IMR-90 (cell line): Measurements from ENCODE around the gene GNB1L. TPM values are rescaled to one million over a fixed set of nuclear protein-coding genes. Genes with fewer than 3 reads are reported as not detected.

Experiments
- ATAC-seq: fragments of 200-7000 bp; cut with Tn5 transposase; 2 replicates; pipeline ENCODE4 v1.9.1; 2020; ENCODE audit warnings: low read depth, mild to moderate bottlenecking, moderate library complexity
- BruUV-seq: library from RNA; stranded (reverse); fragments of 400-500 nt; replicated peaks from 2 replicates; lab custom pipeline; 2021; lab: Mats Ljungman, UMichigan
- CTCF ChIA-PET: fragments of 300-600 bp; formaldehyde crosslinking; extraction: SDS; loops from one replicate; lab custom pipeline; 2021; ENCODE audit warnings: antibody characterized with exemption; lab: Yijun Ruan, JAX
- POLR2A ChIA-PET: fragments of 300-600 bp; sonication (Branson Sonifier 250); formaldehyde crosslinking; loops from one replicate; lab custom pipeline; 2022; ENCODE audit warnings: antibody characterized with exemption; ENCODE audit not compliant: unreplicated experiment; lab: Charles Lee
- DNase-seq: peaks from one replicate; pipeline ENCODE4 v3.0.0; 2013
- H2AFZ ChIP-seq: replicated peaks from 2 replicates; pipeline ENCODE3; 2013; ENCODE audit warnings: low read length, mild to moderate bottlenecking; ENCODE audit not compliant: poor library complexity
- H2AK5ac ChIP-seq: 2 replicates; pipeline ENCODE4 v1.6.1; 2013; ENCODE audit warnings: low read depth, low read length, inconsistent platforms
- H2AK9ac ChIP-seq: replicated peaks from 2 replicates; pipeline ENCODE3; 2013; ENCODE audit warnings: mild to moderate bottlenecking, low read depth, low read length, moderate library complexity; ENCODE audit not compliant: poor library complexity
- H2BK120ac ChIP-seq: 2 replicates; pipeline ENCODE4 v1.6.1; 2013; ENCODE audit warnings: low read depth, low read length, inconsistent platforms
- H2BK15ac ChIP-seq: 3 replicates; pipeline ENCODE4 v1.6.1; 2013; ENCODE audit warnings: low read depth, low read length, inconsistent platforms
- H2BK20ac ChIP-seq: 2 replicates; pipeline ENCODE4 v1.6.1; 2013; ENCODE audit warnings: low read depth, mild to moderate bottlenecking, inconsistent platforms, low read length, moderate library complexity
- H2BK5ac ChIP-seq: 2 replicates; pipeline ENCODE4 v1.6.1; 2013; ENCODE audit warnings: mild to moderate bottlenecking, low read depth, low read length, inconsistent platforms; ENCODE audit not compliant: poor library complexity, severe bottlenecking
- H3K14ac ChIP-seq: replicated peaks from 2 replicates; pipeline ENCODE4 v1.6.1; 2013; ENCODE audit warnings: low read depth, low read length, inconsistent platforms
- H3K18ac ChIP-seq: 2 replicates; pipeline ENCODE4 v1.6.1; 2013; ENCODE audit warnings: low read depth, low read length, control low read depth
- H3K23ac ChIP-seq: 2 replicates; pipeline ENCODE4 v1.6.1; 2013; ENCODE audit warnings: low read depth, low read length, inconsistent platforms
- H3K27ac ChIP-seq: 2 replicates; pipeline ENCODE4 v1.5.1; 2013; ENCODE audit warnings: mild to moderate bottlenecking, control low read depth, low read length; ENCODE audit not compliant: insufficient read depth
- H3K27me3 ChIP-seq: 2 replicates; pipeline ENCODE4 v1.6.1; 2013; ENCODE audit warnings: low read length; ENCODE audit not compliant: control insufficient read depth, insufficient read depth
- H3K36me3 ChIP-seq: 2 replicates; pipeline ENCODE4 v1.6.1; 2013; ENCODE audit warnings: low read length, mixed read lengths; ENCODE audit not compliant: control insufficient read depth, insufficient read depth
- H3K4ac ChIP-seq: 2 replicates; pipeline ENCODE4 v1.6.1; 2013; ENCODE audit warnings: low read depth, low read length, inconsistent platforms
- H3K4me1 ChIP-seq: 2 replicates; pipeline ENCODE4 v1.6.1; 2013; ENCODE audit warnings: low read length, mixed read lengths; ENCODE audit not compliant: control insufficient read depth, insufficient read depth
- H3K4me2 ChIP-seq: 2 replicates; pipeline ENCODE4 v1.6.1; 2013; ENCODE audit warnings: low read depth, mild to moderate bottlenecking, control low read depth, low read length, moderate library complexity
- H3K4me3 ChIP-seq: 2 replicates; pipeline ENCODE4 v1.5.1; 2013; ENCODE audit warnings: low read depth, mild to moderate bottlenecking, control low read depth, low read length, moderate library complexity; ENCODE audit not compliant: insufficient read depth
- H3K56ac ChIP-seq: 2 replicates; pipeline ENCODE4 v1.6.1; 2013; ENCODE audit warnings: low read length, inconsistent platforms; ENCODE audit not compliant: insufficient read depth; ENCODE audit errors: extremely low read depth
- H3K79me1 ChIP-seq, 2 experiments: 2 replicates each; pipeline ENCODE4 v1.6.1; 2013; ENCODE audit warnings: low read length in 2 of 2, inconsistent platforms in 1 of 2, low read depth in 1 of 2
- H3K9ac ChIP-seq: 2 replicates; pipeline ENCODE4 v1.6.1; 2013; ENCODE audit warnings: low read depth, low read length, control low read depth
- H3K9me1 ChIP-seq: 2 replicates; pipeline ENCODE4 v1.6.1; 2013; ENCODE audit warnings: low read length, inconsistent platforms; ENCODE audit not compliant: insufficient read depth
- H3K9me3 ChIP-seq: 2 replicates; pipeline ENCODE4 v1.6.1; 2013; ENCODE audit warnings: low read length; ENCODE audit not compliant: control insufficient read depth, insufficient read depth
- H4K20me1 ChIP-seq: 2 replicates; pipeline ENCODE4 v1.6.1; 2013; ENCODE audit warnings: low read length, inconsistent platforms; ENCODE audit not compliant: insufficient read depth
- H4K5ac ChIP-seq: 2 replicates; pipeline ENCODE4 v1.6.1; 2013; ENCODE audit warnings: mild to moderate bottlenecking, low read depth, low read length, control low read depth
- H4K8ac ChIP-seq, 2 experiments: 2 replicates each; pipeline ENCODE4 v1.6.1; 2013; ENCODE audit warnings: low read depth in 2 of 2, low read length in 2 of 2, control low read depth in 1 of 2, inconsistent platforms in 1 of 2
- H4K91ac ChIP-seq: 2 replicates; pipeline ENCODE4 v1.6.1; 2013; ENCODE audit warnings: low read depth, low read length, inconsistent platforms; ENCODE audit not compliant: insufficient read depth
- BHLHE40 ChIP-seq: fragments of 150-350 bp; IDR thresholded peaks from 2 replicates; pipeline ENCODE4 v1.6.1; 2016; ENCODE audit warnings: mild to moderate bottlenecking, low read depth, low read length
- CEBPB ChIP-seq: IDR thresholded peaks from 2 replicates; pipeline ENCODE4 v1.6.1; 2012; ENCODE audit warnings: low read depth, low read length, improper control_type of control experiment
- FOS ChIP-seq: fragments of 150-350 bp; IDR thresholded peaks from 2 replicates; pipeline ENCODE4 v1.6.1; 2016; ENCODE audit warnings: low read depth, low read length
- MAZ ChIP-seq: IDR thresholded peaks from 2 replicates; pipeline ENCODE4 v1.6.1; 2012; ENCODE audit warnings: low read depth, mild to moderate bottlenecking, low read length, improper control_type of control experiment, moderate library complexity, borderline replicate concordance
- MXI1 ChIP-seq: IDR thresholded peaks from 2 replicates; pipeline ENCODE4 v1.6.1; 2012; ENCODE audit warnings: low read depth, mild to moderate bottlenecking, low read length, moderate library complexity, borderline replicate concordance
- NFE2L2 ChIP-seq: fragments of 150-350 bp; IDR thresholded peaks from 2 replicates; pipeline ENCODE4 v1.6.1; 2016; ENCODE audit warnings: low read depth, mild to moderate bottlenecking, low read length
- RAD21 ChIP-seq: IDR thresholded peaks from 2 replicates; pipeline ENCODE4 v1.6.1; 2012; ENCODE audit warnings: low read length, improper control_type of control experiment
- RFX5 ChIP-seq: IDR thresholded peaks from 2 replicates; pipeline ENCODE4 v1.8.0; 2012; ENCODE audit warnings: low read depth, mild to moderate bottlenecking, low read length, moderate library complexity
- WGBS, 2 experiments: methylation state at CpG; one replicate each; pipeline versions ENCODE4 v1.1.5 to v1.1.7; 2013; ENCODE audit warnings: missing lambda C conversion rate in 2 of 2; ENCODE audit not compliant: insufficient read length in 1 of 2; ENCODE audit errors: extremely low coverage in 2 of 2; 5-methylcytosine and 5-hydroxymethylcytosine counted together
- dilution Hi-C: fragments of 300-500 bp; cut with HindIII; formaldehyde crosslinking; loops from one replicate; pipeline ENCODE4 v1.14.3; 2018; ENCODE audit warnings: low sequenced_read_pairs; ENCODE audit not compliant: unreplicated experiment
- in situ Hi-C: fragments of 300-500 bp; cut with MboI; formaldehyde crosslinking; loops from 3 replicates; pipeline ENCODE4 v1.14.3; 2019; ENCODE audit warnings: low sequenced_read_pairs, inconsistent platforms, mixed read lengths
- intact Hi-C: fragments of 100-400 bp; cut with micrococcal nuclease; formaldehyde crosslinking; loops from 2 replicates; pipeline ENCODE4 v1.10.0; 2022
- polyA plus RNA-seq, 3 experiments: library from polyadenylated mRNA; depleted of rRNA; stranded (reverse); fragments of >200 nt; gene quantifications; 2 replicates each; pipeline ENCODE4 v1.2.3, GENCODE V29; 2012; ENCODE audit warnings: low replicate concordance in 1 of 3
- total RNA-seq: library from RNA; depleted of rRNA; stranded (reverse); fragments of >200 nt; gene quantifications from 2 replicates; pipeline ENCODE4 v1.2.3, GENCODE V29; 2012
- TF ChIP-seq, protein P1 (sequence below): fragments of 150-350 bp; IDR thresholded peaks from 2 replicates; pipeline ENCODE4 v1.6.1; 2016; ENCODE audit warnings: low read depth, mild to moderate bottlenecking, low read length, moderate library complexity, borderline replicate concordance
- TF ChIP-seq, protein P2 (sequence below): fragments of 150-350 bp; IDR thresholded peaks from 2 replicates; pipeline ENCODE4 v1.6.1; 2017; ENCODE audit warnings: mild to moderate bottlenecking, antibody characterized with exemption, low read length, low read depth

Gene GNB1L
- total and polyA plus RNA-seq, 2 of the 4 experiments (the other 2 are of a cell fraction) = 2.5 to 4.4 TPM

DNA sequence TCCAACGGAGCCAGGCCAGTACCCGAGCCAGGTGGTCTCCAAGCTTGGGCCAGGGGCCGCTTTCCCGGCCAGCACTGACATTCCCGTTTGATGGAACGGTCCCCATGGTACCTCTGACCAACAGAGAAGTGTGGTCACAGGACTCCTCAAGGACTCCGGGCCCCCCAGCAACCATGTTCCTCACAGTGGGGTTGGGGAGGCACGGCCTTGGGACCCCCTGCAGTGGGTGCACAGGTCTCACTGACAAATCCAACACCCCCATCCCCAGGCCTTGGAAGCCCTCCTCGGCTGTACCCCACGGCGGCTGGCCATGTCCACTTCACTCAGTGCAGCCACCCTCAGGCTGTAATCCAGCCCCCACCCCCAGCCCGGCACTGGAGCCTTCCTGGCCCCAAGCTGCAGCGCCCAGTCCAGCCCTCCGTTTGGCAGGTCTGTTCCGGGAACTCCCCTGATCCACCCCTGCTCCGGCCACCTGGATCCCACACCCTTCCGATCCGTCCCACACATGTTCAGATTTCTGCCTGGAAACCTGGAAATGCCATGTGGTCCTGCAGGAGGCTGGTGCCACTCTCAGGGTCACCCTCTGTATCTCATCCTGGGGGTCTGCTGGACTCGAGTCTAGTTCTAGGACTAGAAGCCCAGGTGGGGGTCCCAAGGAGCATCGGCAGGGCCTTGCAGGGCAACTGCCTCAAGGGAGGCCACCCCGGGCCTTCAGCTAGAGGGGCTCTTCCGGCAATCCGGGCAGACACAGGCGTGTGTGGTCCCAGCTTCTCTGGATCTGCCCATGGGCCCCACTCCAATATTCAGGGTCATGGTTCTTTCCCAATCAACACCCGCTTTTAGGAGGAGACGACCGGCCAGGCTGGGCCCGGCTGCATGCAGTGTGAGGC is 67.5 kb downstream of the GNB1L start:
- Histone ChIP-seq H3K79me1 (no peaks in the 10 kb centered on the region), H3K4me1 (no peaks in the 10 kb centered on the region), H2BK20ac (no peak overlapping the region), H3K23ac (no peak overlapping the region), H2AK9ac (no peak overlapping the region), H4K20me1 (no peaks in the 10 kb centered on the region), H3K4me3 (no peak overlapping the region), H2BK15ac (no peak overlapping the region), H3K27me3 (no peaks in the 10 kb centered on the region), H3K9ac (no peak overlapping the region), H3K18ac (no peak overlapping the region), H3K14ac (no peak overlapping the region), H3K9me1 (no peaks in the 10 kb centered on the region; the same call in 1 of the 2 replicates), H2AFZ (no peak overlapping the region), H2AK5ac (no peak overlapping the region), H2BK5ac (no peak overlapping the region), H3K27ac (no peak overlapping the region), H3K4ac (no peak overlapping the region), H4K91ac (no peak overlapping the region), H3K4me2 (no peak overlapping the region), H3K9me3 (peaks cover 7% of the 10 kb centered on the region), H3K36me3 (peaks cover 3% of the 10 kb centered on the region), H4K8ac (no peak overlapping the region), H2BK120ac (no peak overlapping the region), H4K5ac (no peak overlapping the region), H3K56ac (no peak overlapping the region)
- WGBS, 2 experiments = 92% methylated on average over 5 of the region's 28 CpGs; no CpG with 5 or more reads in 1 of the 2 experiments
- BruUV-seq = no TSS peak
- ChIA-PET CTCF (no interaction called here), POLR2A (no interaction called here)
- intact Hi-C loops (no loop called here), dilution Hi-C loops (no loop called here), in situ Hi-C loops (no loop called here)
- no peak for ATAC-seq
- DNase-seq = no peak
- TF ChIP-seq MAZ (no peak), RAD21 (no peak), FOS (no peak), CEBPB (no peak), NFE2L2 (no peak), RFX5 (no peak), MXI1 (no peak), BHLHE40 (no peak)
- TF ChIP-seq, protein P1, sequence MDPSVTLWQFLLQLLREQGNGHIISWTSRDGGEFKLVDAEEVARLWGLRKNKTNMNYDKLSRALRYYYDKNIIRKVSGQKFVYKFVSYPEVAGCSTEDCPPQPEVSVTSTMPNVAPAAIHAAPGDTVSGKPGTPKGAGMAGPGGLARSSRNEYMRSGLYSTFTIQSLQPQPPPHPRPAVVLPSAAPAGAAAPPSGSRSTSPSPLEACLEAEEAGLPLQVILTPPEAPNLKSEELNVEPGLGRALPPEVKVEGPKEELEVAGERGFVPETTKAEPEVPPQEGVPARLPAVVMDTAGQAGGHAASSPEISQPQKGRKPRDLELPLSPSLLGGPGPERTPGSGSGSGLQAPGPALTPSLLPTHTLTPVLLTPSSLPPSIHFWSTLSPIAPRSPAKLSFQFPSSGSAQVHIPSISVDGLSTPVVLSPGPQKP = no peak
- TF ChIP-seq, protein P2, sequence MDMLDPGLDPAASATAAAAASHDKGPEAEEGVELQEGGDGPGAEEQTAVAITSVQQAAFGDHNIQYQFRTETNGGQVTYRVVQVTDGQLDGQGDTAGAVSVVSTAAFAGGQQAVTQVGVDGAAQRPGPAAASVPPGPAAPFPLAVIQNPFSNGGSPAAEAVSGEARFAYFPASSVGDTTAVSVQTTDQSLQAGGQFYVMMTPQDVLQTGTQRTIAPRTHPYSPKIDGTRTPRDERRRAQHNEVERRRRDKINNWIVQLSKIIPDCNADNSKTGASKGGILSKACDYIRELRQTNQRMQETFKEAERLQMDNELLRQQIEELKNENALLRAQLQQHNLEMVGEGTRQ = no peak
